ENCODE data around the gene AK9. TPM values are rescaled to one million over a fixed set of nuclear protein-coding genes. Genes with fewer than 3 reads are reported as not detected.

The AK9 gene
- total and polyA plus RNA-seq, 5 experiments from 2014 or later: 4.3 to 18.2 (median 7.4) TPM

DNA sequence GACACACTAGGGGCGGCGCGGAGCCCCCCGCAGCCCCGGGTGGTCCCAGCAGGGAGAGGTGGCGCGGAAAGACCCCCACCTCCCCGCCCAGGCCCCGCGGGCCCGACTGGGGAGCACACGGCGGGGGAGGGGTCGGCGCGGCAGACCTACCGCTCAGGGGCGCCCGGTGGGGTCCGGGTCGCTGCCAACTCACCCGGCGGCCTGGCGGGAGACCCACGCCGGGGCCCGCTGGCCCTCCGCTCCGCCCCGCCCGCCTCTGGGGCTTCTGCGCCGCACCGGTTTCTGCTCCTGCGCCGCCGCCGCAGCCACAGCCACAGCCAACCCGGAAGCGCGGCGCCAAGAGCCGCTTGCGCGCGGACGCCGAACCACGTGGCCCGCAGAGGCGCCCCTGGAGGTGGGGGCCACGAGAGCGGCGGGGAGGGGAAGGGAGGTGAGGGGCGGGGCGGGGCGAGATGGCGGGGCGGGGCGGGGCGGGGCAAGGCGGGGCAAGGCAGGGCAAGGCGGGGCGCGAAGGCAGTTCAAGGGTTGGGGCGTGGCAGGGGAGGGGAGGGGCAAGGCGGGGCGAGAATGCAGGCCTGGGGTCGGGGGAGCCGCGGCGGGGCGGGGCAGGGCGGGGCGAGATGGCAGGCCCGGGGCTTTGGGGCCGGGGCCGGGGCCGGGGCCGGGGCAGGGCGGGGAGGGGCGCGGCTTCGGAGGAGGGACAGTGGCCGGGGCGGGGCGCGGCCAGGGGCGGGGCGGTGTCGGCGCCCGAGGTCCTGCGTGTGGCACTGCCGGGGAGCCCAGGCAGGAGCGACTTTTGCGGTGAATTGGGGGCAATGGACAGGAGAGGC is 207.9 kb downstream of the AK9 start, which contains the start of gene ZBTB24:
Gene ZBTB24 (minus strand): TSS at position 315 of the 830 bp plus-strand sequence. CDS start 1,193 bp downstream, outside the sequence.
- peak; percentile 86 to 87 for ATAC-seq
- peak within 1 kb of the TSS; percentile 88 to 95 (median 93) for H3K27ac Mint-ChIP-seq
- H3K4me3 Mint-ChIP-seq: peak within 1 kb of the TSS; percentile 82 to 98 (median 94)
- H3K36me3 Mint-ChIP-seq: peaks cover 14 to 37% (median 25%) of the 10 kb centered on the region in 3 donors
- H3K9me3 Mint-ChIP-seq: no peaks in the 10 kb centered on the region
- POLR2A ChIA-PET: interaction anchor here (0.7 to 6.9 kb wide), 12 partner anchors 8 to 208 kb away, joined by 3 to 80 read pairs (median 4); partner anchors contain the start of genes AK9, CD164, FIG4 and MICAL1
- DNase-seq: peak; percentile 79 to 94 (median 88)
- H3K4me1 Mint-ChIP-seq: peaks cover 34 to 56% (median 51%) of the 10 kb centered on the region in 4 donors
- H3K27me3 Mint-ChIP-seq: no peaks in the 10 kb centered on the region

DNA sequence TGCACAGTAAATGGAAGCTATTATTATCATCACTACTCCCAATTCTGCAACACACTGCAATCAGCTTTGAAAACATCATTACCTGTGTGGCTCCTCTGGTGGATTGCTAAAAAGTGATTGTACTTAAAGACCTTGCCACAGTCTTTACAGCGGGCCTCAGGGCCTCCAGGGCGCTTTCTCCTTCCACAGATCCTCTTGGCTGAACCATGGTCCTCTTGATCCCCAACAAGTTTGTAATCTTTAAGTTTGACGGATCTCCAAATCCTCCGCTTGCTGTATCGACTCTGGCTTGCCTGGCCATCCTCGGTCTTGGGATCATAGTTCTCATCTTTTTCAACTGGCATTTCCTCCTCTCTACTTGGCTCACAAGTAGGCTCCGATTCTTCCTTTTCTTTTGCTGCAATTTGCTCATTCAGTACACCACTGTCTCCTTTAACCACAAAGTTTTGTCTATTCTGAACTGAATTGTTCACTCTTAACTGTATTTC is 210.0 kb downstream of the AK9 start:
- no peaks in the 10 kb centered on the region for H3K27me3 Mint-ChIP-seq
- peaks cover 17 to 55% (median 27%) of the 10 kb centered on the region in 3 donors for H3K36me3 Mint-ChIP-seq
- peak overlapping the region; percentile 82 to 98 (median 94) for H3K4me3 Mint-ChIP-seq
- no peaks in the 10 kb centered on the region for H3K9me3 Mint-ChIP-seq
- H3K4me1 Mint-ChIP-seq: peaks cover 43 to 77% (median 70%) of the 10 kb centered on the region in 4 donors
- ATAC-seq: no peak
- POLR2A ChIA-PET: interaction anchor here (0.6 to 6.9 kb wide), 6 partner anchors 11 to 1751 kb away, joined by 3 to 80 read pairs (median 6); partner anchors contain the start of genes CD164, MICAL1, PPIL6 and SMPD2
- DNase-seq: no peak
- H3K27ac Mint-ChIP-seq: peak overlapping the region; percentile 76 to 94 (median 90)

DNA sequence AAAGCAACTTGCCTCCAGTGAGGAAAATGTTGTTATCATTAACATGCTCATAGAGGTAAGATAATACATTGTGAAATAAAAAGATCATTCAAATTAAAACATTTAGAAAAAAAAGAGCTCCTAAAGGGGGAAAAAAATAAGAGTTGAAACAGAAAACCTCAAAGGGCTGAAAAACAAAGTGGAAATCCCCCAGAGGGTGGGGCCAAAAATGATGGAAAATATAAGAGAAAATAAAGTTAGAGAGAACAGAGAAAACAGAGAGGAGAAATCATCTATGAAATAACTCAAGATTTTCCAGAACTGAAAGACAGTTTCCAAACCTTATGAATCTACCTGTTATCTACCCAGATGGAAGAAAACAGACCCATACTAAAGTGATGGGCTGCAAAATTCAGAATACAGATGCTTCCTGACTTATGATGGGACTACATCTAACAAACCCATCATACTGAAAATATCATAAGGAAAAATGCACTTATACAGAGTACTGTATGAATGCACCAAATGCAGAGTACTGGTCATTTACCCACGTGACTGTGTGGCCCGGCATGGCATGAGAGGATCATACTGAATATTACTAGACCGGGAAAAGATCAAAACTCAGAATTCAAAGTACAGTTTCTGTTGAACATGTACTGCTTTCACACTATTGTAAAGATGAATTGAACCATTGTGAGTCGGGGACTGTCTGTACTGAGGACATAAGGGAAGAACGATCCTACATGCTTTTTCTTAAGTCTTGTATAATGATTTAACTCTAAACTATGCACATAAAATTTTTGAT is 212.0 kb downstream of the AK9 start:
- ATAC-seq (no peak), DNase-seq (peak in 2 of 10 donors; percentile 34 to 39)
- H3K4me1 Mint-ChIP-seq: peaks cover 41 to 82% (median 79%) of the 10 kb centered on the region in 4 donors
- H3K27ac Mint-ChIP-seq: peak overlapping the region; percentile 40 to 93 (median 81)
- H3K9me3 Mint-ChIP-seq: no peaks in the 10 kb centered on the region
- peaks cover 17 to 75% (median 36%) of the 10 kb centered on the region in 3 donors for H3K36me3 Mint-ChIP-seq
- no peaks in the 10 kb centered on the region for H3K27me3 Mint-ChIP-seq
- H3K4me3 Mint-ChIP-seq: peak overlapping the region; percentile 70 to 97 (median 86)
- POLR2A ChIA-PET: interaction anchor here (0.7 to 6.9 kb wide), 5 partner anchors 12 to 97 kb away, joined by 3 to 80 read pairs (median 6); partner anchors contain the start of genes CD164, MICAL1 and SMPD2

DNA sequence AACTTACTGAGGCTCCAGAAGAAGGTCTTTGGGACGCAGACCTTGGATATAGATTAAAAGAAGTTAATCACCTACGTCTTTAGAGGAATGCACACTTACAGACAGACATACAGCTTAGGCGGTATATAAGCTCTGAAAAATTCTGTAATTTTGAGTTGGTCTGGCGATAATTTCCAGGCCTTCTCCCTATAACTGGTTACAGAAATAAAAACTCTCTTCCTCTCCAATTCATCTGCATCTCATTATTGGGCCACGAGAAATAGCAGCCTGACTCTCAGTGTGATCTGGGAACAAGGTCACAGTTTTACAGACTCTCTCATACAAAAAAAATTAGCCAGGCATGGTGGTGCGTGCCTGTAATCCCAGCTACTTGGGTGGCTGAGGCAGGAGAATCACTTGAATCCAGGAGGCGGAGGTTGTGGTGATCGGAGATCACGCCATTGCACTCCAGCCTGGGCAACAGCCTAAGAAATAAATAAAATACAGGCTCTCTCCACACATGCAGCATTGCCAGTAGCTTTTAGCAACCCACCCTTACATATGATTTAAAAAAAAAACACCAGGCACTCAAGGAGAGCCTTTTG is 212.7 kb downstream of the AK9 start:
- Mint-ChIP-seq H3K27ac (peak overlapping the region; percentile 40 to 93 (median 81)), H3K9me3 (no peaks in the 10 kb centered on the region), H3K4me3 (peak overlapping the region; percentile 70 to 97 (median 86)), H3K4me1 (peaks cover 40 to 81% (median 78%) of the 10 kb centered on the region in 4 donors), H3K36me3 (peaks cover 17 to 83% (median 40%) of the 10 kb centered on the region in 3 donors), H3K27me3 (no peaks in the 10 kb centered on the region)
- POLR2A ChIA-PET: interaction anchor here (0.8 to 6.9 kb wide), 2 partner anchors 21 to 37 kb away, joined by 3 to 80 read pairs; partner anchors contain the start of genes MICAL1 and SMPD2
- DNase-seq (no peak), ATAC-seq (no peak)

DNA sequence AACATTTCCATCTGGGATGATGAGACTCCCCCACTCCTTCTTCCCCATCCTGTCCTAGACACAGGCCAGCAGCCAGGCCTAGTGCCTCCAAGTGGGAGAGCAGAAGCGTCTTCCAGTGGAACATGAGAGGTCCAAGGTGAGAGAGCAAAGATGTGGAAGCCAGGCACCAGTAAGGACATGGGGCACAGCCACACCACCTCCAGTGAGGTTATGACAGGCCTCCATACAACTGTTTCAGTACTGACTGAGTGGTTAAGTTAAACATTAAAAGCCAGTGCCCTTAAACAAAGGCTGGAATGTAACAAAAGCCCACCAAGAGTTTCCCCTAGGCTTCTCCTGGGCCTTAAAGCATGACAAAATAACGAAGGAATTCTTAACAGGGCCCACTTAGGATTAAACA is 213.3 kb downstream of the AK9 start:
- DNase-seq (no peak), ATAC-seq (no peak)
- POLR2A ChIA-PET: interaction anchor here (6.9 kb wide), 1 partner anchor 21 kb away, joined by 80 read pairs; the partner anchor contains the start of gene MICAL1
- Mint-ChIP-seq H3K4me3 (peak overlapping the region; percentile 16 to 97 (median 85)), H3K36me3 (peaks cover 19 to 89% (median 43%) of the 10 kb centered on the region in 3 donors), H3K27me3 (no peaks in the 10 kb centered on the region), H3K4me1 (peaks cover 46 to 86% (median 83%) of the 10 kb centered on the region in 4 donors), H3K9me3 (no peaks in the 10 kb centered on the region), H3K27ac (peak overlapping the region; percentile 60 to 93 (median 82))

DNA sequence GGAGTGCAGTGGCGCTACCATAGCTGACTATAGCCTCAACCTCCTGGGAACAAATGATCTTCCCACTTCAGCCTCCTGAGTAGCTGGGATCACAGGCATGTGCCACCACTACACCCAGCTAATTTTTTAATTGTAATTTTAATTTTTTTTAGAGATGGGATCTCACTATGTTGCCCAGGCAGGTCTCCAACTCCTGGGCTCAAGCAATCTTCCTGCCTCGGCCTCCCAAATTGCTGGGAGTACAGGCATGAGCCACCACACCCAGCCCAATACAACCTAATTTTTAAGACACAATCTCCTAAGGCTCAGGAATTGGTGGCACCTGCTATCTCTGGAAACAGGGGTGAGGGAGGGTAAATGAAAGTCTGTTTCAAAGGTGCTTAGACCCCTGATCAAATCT is 213.8 kb downstream of the AK9 start:
- Mint-ChIP-seq H3K4me1 (peaks cover 47 to 87% (median 85%) of the 10 kb centered on the region in 4 donors), H3K9me3 (no peaks in the 10 kb centered on the region), H3K27ac (peak overlapping the region in 8 of 10 donors; percentile 63 to 93 (median 82)), H3K27me3 (no peaks in the 10 kb centered on the region), H3K4me3 (peak overlapping the region; percentile 16 to 97 (median 85)), H3K36me3 (peaks cover 23 to 94% (median 48%) of the 10 kb centered on the region in 3 donors)
- ATAC-seq (no peak), DNase-seq (no peak)
- POLR2A ChIA-PET: no interaction called here

DNA sequence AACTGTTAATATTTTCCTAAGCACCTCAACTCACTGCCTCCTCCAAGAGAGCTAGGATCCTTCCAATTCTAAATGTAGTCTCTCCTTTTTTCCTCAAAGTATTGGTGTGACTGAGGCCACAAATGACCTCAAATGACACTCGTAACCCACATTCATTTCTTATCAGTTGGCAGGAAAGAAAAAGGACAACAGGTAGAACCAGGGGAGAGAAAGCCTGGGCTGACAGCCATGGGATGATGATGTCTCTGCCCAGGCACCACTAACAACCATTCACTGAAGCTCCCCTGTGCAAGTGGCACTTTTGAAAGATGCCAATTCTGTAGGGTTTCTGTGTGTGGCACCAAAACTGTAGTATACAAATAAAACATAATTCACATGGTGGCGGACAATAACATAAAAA is 215.4 kb downstream of the AK9 start:
- POLR2A ChIA-PET: no interaction called here
- H3K36me3 Mint-ChIP-seq: peaks cover 19 to 97% (median 43%) of the 10 kb centered on the region in 3 donors
- H3K4me3 Mint-ChIP-seq: peak overlapping the region in 3 of 10 donors; percentile 36 to 58 (median 54)
- H3K27ac Mint-ChIP-seq: peak overlapping the region in 3 of 10 donors; percentile 9 to 67 (median 48)
- DNase-seq (no peak), ATAC-seq (no peak)
- H3K9me3 Mint-ChIP-seq: no peaks in the 10 kb centered on the region
- no peaks in the 10 kb centered on the region for H3K27me3 Mint-ChIP-seq
- peaks cover 39 to 87% (median 81%) of the 10 kb centered on the region in 4 donors for H3K4me1 Mint-ChIP-seq

DNA sequence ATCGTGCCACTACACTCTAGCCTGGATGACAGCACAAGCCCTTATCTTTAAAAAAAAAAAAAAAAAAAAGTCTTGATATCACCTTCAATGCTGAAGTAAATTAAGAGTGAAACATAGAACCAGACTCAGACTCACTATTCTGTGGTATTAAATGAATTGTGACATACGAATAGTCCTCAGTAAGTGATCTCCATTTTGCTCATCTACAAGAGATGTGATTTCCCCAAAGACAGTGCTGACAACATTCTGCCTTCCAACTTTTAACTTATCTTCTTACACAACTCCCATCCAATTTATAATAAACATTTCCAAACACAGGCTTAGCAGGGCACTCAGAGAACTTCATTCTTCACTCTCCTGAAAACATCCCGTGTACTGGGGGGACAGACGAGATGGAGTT is 216.0 kb downstream of the AK9 start:
- H3K4me3 Mint-ChIP-seq: peak overlapping the region in 1 of 10 donors; percentile 45
- H3K27ac Mint-ChIP-seq: peak overlapping the region in 1 of 10 donors; percentile 33
- POLR2A ChIA-PET: no interaction called here
- peaks cover 35 to 88% (median 78%) of the 10 kb centered on the region in 4 donors for H3K4me1 Mint-ChIP-seq
- DNase-seq (no peak), ATAC-seq (no peak)
- H3K27me3 Mint-ChIP-seq: no peaks in the 10 kb centered on the region
- no peaks in the 10 kb centered on the region for H3K9me3 Mint-ChIP-seq
- peaks cover 16 to 98% (median 41%) of the 10 kb centered on the region in 3 donors for H3K36me3 Mint-ChIP-seq

DNA sequence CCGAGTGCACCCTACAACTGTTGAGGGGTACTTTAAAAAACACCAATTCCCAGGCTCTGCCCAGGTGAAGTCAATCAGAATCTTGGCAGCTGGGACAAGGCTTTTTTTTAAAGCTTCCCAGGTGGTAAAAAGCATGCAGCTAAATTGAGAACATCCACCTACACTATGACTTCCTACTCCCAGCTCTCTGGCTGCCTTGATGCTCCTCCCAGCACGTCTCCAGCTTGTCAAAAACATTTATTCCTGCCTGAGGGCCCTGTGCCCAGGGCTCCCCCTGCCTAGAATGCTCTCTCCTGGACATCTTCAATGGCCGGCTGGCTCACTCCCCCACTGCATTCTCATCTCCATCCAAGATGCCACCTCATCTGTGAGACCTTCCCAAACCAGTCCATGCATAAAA is 217.9 kb downstream of the AK9 start:
- H3K4me3 Mint-ChIP-seq: peak overlapping the region in 1 of 10 donors; percentile 60
- peaks cover 10 to 97% (median 26%) of the 10 kb centered on the region in 3 donors for H3K36me3 Mint-ChIP-seq
- H3K4me1 Mint-ChIP-seq: peaks cover 32 to 88% (median 73%) of the 10 kb centered on the region in 4 donors
- no peak for ATAC-seq
- H3K27me3 Mint-ChIP-seq: no peaks in the 10 kb centered on the region
- DNase-seq: no peak
- no peaks in the 10 kb centered on the region for H3K9me3 Mint-ChIP-seq
- H3K27ac Mint-ChIP-seq: peak overlapping the region in 8 of 10 donors; percentile 10 to 84 (median 59)
- POLR2A ChIA-PET: interaction anchor here (0.7 to 1.2 kb wide), 2 partner anchors 10 to 18 kb away, joined by 3 read pairs; partner anchors contain the start of gene ZBTB24

DNA sequence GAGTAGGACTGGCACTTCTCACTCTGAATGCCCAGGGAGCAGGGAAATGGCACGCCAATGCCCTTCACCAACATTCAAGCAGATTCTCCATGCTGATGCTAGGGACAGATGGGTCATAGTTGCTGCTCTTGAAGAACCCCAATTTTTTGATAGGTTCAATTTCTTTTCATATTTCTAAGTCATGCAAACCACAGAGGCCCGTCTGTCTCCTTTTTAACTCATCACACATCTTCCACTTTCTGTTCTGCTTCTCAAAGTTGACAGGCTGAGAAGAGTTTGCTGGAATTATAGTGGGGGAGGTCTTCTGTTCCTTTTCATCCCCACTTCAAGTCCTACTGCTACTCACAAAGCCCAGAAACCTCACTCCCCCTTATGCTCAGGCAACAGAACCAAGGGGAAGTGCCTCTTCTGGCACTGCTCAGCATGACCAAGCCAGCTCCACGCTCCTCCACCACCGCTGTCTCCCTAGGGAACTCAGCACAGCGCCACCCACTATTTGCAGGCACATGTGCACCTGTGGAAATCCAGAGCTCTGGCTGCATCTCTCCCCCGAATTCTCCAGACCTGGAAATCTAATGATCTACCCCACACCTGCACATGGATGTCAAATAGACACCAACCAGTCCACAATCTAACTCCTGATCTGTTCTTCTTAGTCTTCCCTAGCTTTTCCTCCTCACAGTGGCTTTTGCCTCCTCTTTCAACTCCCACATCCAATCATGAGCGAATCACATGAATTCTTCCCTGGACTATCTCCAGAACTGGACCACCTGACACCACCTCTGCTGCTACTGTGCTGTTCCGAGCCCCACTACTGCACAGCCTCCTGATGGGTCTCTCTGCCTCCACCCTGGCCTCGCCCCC is 218.6 kb downstream of the AK9 start:
- POLR2A ChIA-PET: interaction anchor here (0.7 to 1.2 kb wide), 3 partner anchors 10 to 19 kb away, joined by 3 read pairs; partner anchors contain the start of gene ZBTB24
- Mint-ChIP-seq H3K27me3 (no peaks in the 10 kb centered on the region), H3K4me3 (peak overlapping the region in 2 of 10 donors; percentile 1 to 22), H3K27ac (peak overlapping the region; percentile 12 to 84 (median 58)), H3K36me3 (peaks cover 6 to 97% (median 30%) of the 10 kb centered on the region in 3 donors), H3K9me3 (no peaks in the 10 kb centered on the region), H3K4me1 (peaks cover 29 to 87% (median 68%) of the 10 kb centered on the region in 4 donors)
- ATAC-seq (no peak), DNase-seq (no peak)

Measured in naive thymus-derived CD8-positive, alpha-beta T cell (primary cell).